Measurements from ENCODE around the gene IL16.

- TF ChIP-seq CTCF (IDR thresholded peaks at IDR 0.05) (no peak), REST (IDR thresholded peaks at IDR 0.05) (no peak), POLR2A (IDR thresholded peaks at IDR 0.05; ENCODE audit: low read length) (no peak), HMGXB4 (CRISPR knock-in tag; IDR thresholded peaks at IDR 0.05; ENCODE audit: borderline replicate concordance) (no peak), ELK1 (IDR thresholded peaks at IDR 0.05; ENCODE audit: low read depth, low read length) (no peak), BHLHE40 (IDR thresholded peaks at IDR 0.05; ENCODE audit: low read depth, low read length) (no peak), ZSCAN20 (CRISPR knock-in tag; IDR thresholded peaks at IDR 0.05) (no peak), NFE2L2 (conservative IDR thresholded peaks at IDR 0.05; ENCODE audit: low read length) (no peak), RAD21 (conservative IDR thresholded peaks at IDR 0.05 in 1 of 2, IDR thresholded peaks at IDR 0.05 in 1 of 2) (no peak), MYC (IDR thresholded peaks at IDR 0.05; ENCODE audit: borderline replicate concordance, low read length) (no peak), MAZ (IDR thresholded peaks at IDR 0.05; ENCODE audit: borderline replicate concordance, low read depth, low read length) (no peak), ZFP36 (IDR thresholded peaks at IDR 0.05; ENCODE audit: borderline replicate concordance, partially characterized antibody) (no peak), KDM1A (IDR thresholded peaks at IDR 0.05; ENCODE audit: low read depth) (no peak)
These were observed 91.4 kb downstream of the IL16 start for GRCh38 chr15:81288040-81288439.
